Central memory CD8-positive, alpha-beta T cell (primary cell): ENCODE results near the gene LFNG.

Source experiments
- ATAC-seq: fragments of 150-1000 bp; cut with Tn5 transposase; replicated peaks from 2 replicates; pipeline ENCODE4 v1.10.0; 2022; ENCODE audit warnings: mild to moderate bottlenecking, moderate FRiP score, moderate number of reproducible peaks; ENCODE audit not compliant: poor library complexity, severe bottlenecking; ENCODE audit errors: extremely low read depth
- DNase-seq, 2 donors: peaks; one replicate each; pipeline ENCODE4 v3.0.0; 2021; ENCODE audit warnings: low spot score in 2 of 2
- H3K27ac Mint-ChIP-seq: one replicate; pipeline ENCODE4 v1.8.0; 2022; ENCODE audit warnings: low read depth, mild to moderate bottlenecking, moderate library complexity, mixed read lengths
- H3K27me3 Mint-ChIP-seq: one replicate; pipeline ENCODE4 v1.8.0; 2022; ENCODE audit warnings: mixed read lengths
- H3K36me3 Mint-ChIP-seq: one replicate; pipeline ENCODE4 v1.8.0; 2022; ENCODE audit warnings: mild to moderate bottlenecking, moderate library complexity, mixed read lengths; ENCODE audit not compliant: insufficient read depth
- H3K4me1 Mint-ChIP-seq: one replicate; pipeline ENCODE4 v1.8.0; 2022; ENCODE audit warnings: mixed read lengths
- H3K4me3 Mint-ChIP-seq: one replicate; pipeline ENCODE4 v1.8.0; 2022; ENCODE audit warnings: mild to moderate bottlenecking, moderate library complexity, mixed read lengths
- H3K9me3 Mint-ChIP-seq: one replicate; pipeline ENCODE4 v1.8.0; 2022; ENCODE audit warnings: mixed read lengths

Gene LFNG

GRCh38 chr7:2500701-2501100 lies 18.9 kb upstream of the LFNG start:
- no peaks in the 10 kb centered on the region for H3K4me1 Mint-ChIP-seq
- H3K9me3 Mint-ChIP-seq, result no peaks in the 10 kb centered on the region
- H3K27me3 Mint-ChIP-seq, result peaks cover 23% of the 10 kb centered on the region
- no peak for ATAC-seq
- H3K27ac Mint-ChIP-seq, result no peak overlapping the region
- H3K4me3 Mint-ChIP-seq, result no peak overlapping the region
- H3K36me3 Mint-ChIP-seq, result peaks cover 1% of the 10 kb centered on the region
- DNase-seq, result no peak

GRCh38 chr7:2501947-2502646 lies 17.5 kb upstream of the LFNG start:
- DNase-seq (no peak), ATAC-seq (no peak)
- Mint-ChIP-seq H3K9me3 (no peaks in the 10 kb centered on the region), H3K27ac (no peak overlapping the region), H3K36me3 (no peaks in the 10 kb centered on the region), H3K27me3 (peaks cover 9% of the 10 kb centered on the region), H3K4me3 (no peak overlapping the region), H3K4me1 (no peaks in the 10 kb centered on the region)

GRCh38 chr7:2502647-2502966 lies 17.0 kb upstream of the LFNG start:
- DNase-seq (no peak), ATAC-seq (no peak)
- H3K27me3 Mint-ChIP-seq, result peaks cover 4% of the 10 kb centered on the region
- no peaks in the 10 kb centered on the region for H3K9me3 Mint-ChIP-seq
- H3K4me3 Mint-ChIP-seq, result no peak overlapping the region
- H3K36me3 Mint-ChIP-seq, result no peaks in the 10 kb centered on the region
- no peaks in the 10 kb centered on the region for H3K4me1 Mint-ChIP-seq
- no peak overlapping the region for H3K27ac Mint-ChIP-seq

- Mint-ChIP-seq H3K4me3 (no peak overlapping the region), H3K36me3 (peaks cover under 1% of the 10 kb centered on the region), H3K27me3 (no peaks in the 10 kb centered on the region), H3K4me1 (peaks cover 4% of the 10 kb centered on the region), H3K9me3 (no peaks in the 10 kb centered on the region), H3K27ac (no peak overlapping the region)
- DNase-seq, result no peak
- ATAC-seq, result no peak
Measured at GRCh38 chr7:2503056-2503941, 16.3 kb upstream of the LFNG start.

- Mint-ChIP-seq H3K27ac (no peak overlapping the region), H3K36me3 (peaks cover 7% of the 10 kb centered on the region), H3K9me3 (no peaks in the 10 kb centered on the region), H3K27me3 (no peaks in the 10 kb centered on the region), H3K4me3 (no peak overlapping the region), H3K4me1 (peaks cover 14% of the 10 kb centered on the region)
- ATAC-seq, result no peak
- no peak for DNase-seq
Measured at GRCh38 chr7:2504128-2504888, 15.3 kb upstream of the LFNG start.

GRCh38 chr7:2504889-2505375 lies 14.6 kb upstream of the LFNG start:
- no peaks in the 10 kb centered on the region for H3K27me3 Mint-ChIP-seq
- no peak for ATAC-seq
- peaks cover 18% of the 10 kb centered on the region for H3K4me1 Mint-ChIP-seq
- H3K27ac Mint-ChIP-seq, result no peak overlapping the region
- peaks cover 7% of the 10 kb centered on the region for H3K36me3 Mint-ChIP-seq
- no peak overlapping the region for H3K4me3 Mint-ChIP-seq
- H3K9me3 Mint-ChIP-seq, result no peaks in the 10 kb centered on the region
- DNase-seq, result no peak

- DNase-seq, result no peak
- Mint-ChIP-seq H3K27ac (no peak overlapping the region), H3K36me3 (peaks cover 7% of the 10 kb centered on the region), H3K27me3 (no peaks in the 10 kb centered on the region), H3K9me3 (no peaks in the 10 kb centered on the region), H3K4me1 (peaks cover 22% of the 10 kb centered on the region), H3K4me3 (no peak overlapping the region)
- no peak for ATAC-seq
Measured at GRCh38 chr7:2505401-2505800, 14.2 kb upstream of the LFNG start.

GRCh38 chr7:2507208-2507916 lies 12.2 kb upstream of the LFNG start:
- Mint-ChIP-seq H3K4me3 (no peak overlapping the region), H3K27ac (no peak overlapping the region)

GRCh38 chr7:2507917-2508306 lies 11.7 kb upstream of the LFNG start:
- DNase-seq (no peak), ATAC-seq (no peak)
- H3K27ac Mint-ChIP-seq, result peak overlapping the region; percentile 74
- H3K27me3 Mint-ChIP-seq, result no peaks in the 10 kb centered on the region
- peaks cover 44% of the 10 kb centered on the region for H3K4me1 Mint-ChIP-seq
- H3K4me3 Mint-ChIP-seq, result peak overlapping the region; percentile 74
- H3K9me3 Mint-ChIP-seq, result no peaks in the 10 kb centered on the region
- H3K36me3 Mint-ChIP-seq, result peaks cover 7% of the 10 kb centered on the region

More at GRCh38 chr7:2507208-2507916, 12.2 kb upstream of the LFNG start:
- ATAC-seq (no peak), DNase-seq (no peak)
- Mint-ChIP-seq H3K9me3 (no peaks in the 10 kb centered on the region), H3K4me1 (peaks cover 38% of the 10 kb centered on the region), H3K27me3 (no peaks in the 10 kb centered on the region), H3K36me3 (peaks cover 7% of the 10 kb centered on the region)

- Mint-ChIP-seq H3K4me1 (peaks cover 49% of the 10 kb centered on the region), H3K27ac (peak overlapping the region; percentile 74), H3K36me3 (peaks cover 8% of the 10 kb centered on the region), H3K4me3 (peak overlapping the region; percentile 74), H3K27me3 (no peaks in the 10 kb centered on the region), H3K9me3 (no peaks in the 10 kb centered on the region)
- ATAC-seq (peak; percentile 74), DNase-seq (peak; percentile 57 to 72)
Measured at GRCh38 chr7:2508327-2509215, 11.0 kb upstream of the LFNG start.

GRCh38 chr7:2509298-2509906 lies 10.2 kb upstream of the LFNG start:
- no peak for DNase-seq
- H3K27me3 Mint-ChIP-seq, result no peaks in the 10 kb centered on the region
- no peak for ATAC-seq
- peaks cover 49% of the 10 kb centered on the region for H3K4me1 Mint-ChIP-seq
- peak overlapping the region; percentile 74 for H3K4me3 Mint-ChIP-seq
- peaks cover 8% of the 10 kb centered on the region for H3K36me3 Mint-ChIP-seq
- peak overlapping the region; percentile 74 for H3K27ac Mint-ChIP-seq
- H3K9me3 Mint-ChIP-seq, result no peaks in the 10 kb centered on the region
